GM21367 (cell line): Measurements from ENCODE around the gene ACLY.
A peak's percentile ranks its signal among the peaks of the same experiment; 100 is the strongest.
"Not testable (repeated sequence)": the region's sequence is repeated elsewhere in the genome, so short reads cannot be mapped to it uniquely, and the experiment has no call there.

ENCODE experiments used
- ATAC-seq: cut with Tn5 transposase; IDR thresholded peaks from one replicate; pipeline ENCODE4 v1.9.1; 2021; ENCODE audit not compliant: unreplicated experiment

ACLY gene

DNA sequence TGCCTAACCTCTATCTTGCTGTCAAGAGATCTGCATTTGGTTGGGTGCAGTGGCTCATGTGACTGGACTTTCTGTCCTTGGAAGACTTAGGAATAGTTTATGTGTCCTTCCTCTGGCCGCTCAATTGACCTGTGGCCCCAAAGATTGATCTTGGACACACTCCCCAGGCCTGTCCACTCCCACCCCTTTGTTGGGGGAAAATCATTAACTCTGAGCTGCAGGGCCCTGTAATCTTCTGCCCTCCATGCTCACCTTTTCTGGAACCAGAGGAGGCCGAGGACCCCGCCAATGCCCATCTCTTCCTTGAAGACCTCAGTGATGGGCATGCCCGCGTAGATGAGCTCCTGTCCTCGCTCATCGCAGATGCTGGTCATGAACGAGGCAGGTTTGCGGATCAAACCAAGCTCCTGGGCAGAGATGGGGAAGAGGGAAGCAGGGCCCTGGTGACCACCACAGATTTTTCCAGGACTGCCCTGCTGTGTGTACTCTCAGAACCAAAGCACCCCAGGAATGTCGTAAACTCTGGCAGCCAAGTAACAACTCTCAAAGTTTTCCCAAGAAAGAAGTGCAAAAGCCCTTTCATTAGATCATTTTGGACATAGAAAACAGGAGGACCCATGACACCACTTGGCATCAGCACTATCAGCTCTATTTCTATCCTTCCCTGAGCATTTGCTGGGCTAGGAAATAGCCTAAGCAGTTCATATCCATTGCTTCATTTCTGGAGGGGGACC lies 45.0 kb downstream of the ACLY start:
- ATAC-seq: no peak

- ATAC-seq: no peak
Observed at GRCh38 chr17:41871789-41872188, 47.0 kb downstream of the ACLY start.

- no peak for ATAC-seq
Observed at GRCh38 chr17:41870627-41871026, 48.1 kb downstream of the ACLY start.

DNA sequence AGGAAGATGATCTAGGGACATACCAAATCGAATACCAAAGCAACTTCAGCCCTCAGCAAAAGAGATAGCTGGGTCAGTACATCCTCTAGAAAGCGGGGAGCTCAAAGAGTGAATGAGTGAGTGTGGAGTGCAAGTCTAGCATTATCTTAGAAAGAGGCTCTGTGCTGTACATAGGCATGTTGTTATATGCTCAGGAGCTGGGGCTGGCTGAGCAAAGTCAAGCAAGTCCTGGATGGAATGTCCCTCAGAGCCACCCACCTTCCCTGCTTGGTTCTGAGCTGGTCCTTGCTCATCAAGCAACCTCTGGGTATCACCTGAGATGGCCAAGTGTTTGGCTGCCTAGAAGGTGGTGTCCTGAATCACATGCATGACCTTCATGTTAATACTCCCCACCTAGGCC lies 48.7 kb downstream of the ACLY start:
- ATAC-seq: no peak

GRCh38 chr17:41869426-41869825 lies 49.3 kb downstream of the ACLY start:
- no peak for ATAC-seq

- no peak for ATAC-seq
Observed at GRCh38 chr17:41868568-41868967, 50.2 kb downstream of the ACLY start.

DNA sequence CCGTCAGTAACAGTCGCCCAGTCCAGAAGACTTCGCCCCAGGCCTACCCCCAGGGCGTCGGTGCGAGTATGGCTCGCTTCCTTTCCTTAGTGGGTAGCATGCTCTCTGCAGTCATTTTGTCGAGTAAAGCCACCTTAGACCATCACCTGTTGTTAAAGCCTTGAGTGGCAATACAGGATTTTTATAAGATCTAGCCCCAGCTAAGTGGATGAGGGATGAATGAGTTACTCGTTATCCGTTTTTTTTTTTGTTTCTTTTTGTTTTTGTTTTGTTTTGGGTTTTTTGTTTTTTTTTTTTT lies 53.2 kb downstream of the ACLY start:
- ATAC-seq: no peak

- peak; percentile 77 for ATAC-seq
Observed at GRCh38 chr17:41864836-41865595, 53.7 kb downstream of the ACLY start, which contains the start of gene KLHL11. Gene KLHL11 (minus strand): TSS chr17:41865423. CDS start chr17:41865370, 53 bp downstream.

- peak; percentile 19 for ATAC-seq
Observed at GRCh38 chr17:41864498-41864835, 54.3 kb downstream of the ACLY start.

DNA sequence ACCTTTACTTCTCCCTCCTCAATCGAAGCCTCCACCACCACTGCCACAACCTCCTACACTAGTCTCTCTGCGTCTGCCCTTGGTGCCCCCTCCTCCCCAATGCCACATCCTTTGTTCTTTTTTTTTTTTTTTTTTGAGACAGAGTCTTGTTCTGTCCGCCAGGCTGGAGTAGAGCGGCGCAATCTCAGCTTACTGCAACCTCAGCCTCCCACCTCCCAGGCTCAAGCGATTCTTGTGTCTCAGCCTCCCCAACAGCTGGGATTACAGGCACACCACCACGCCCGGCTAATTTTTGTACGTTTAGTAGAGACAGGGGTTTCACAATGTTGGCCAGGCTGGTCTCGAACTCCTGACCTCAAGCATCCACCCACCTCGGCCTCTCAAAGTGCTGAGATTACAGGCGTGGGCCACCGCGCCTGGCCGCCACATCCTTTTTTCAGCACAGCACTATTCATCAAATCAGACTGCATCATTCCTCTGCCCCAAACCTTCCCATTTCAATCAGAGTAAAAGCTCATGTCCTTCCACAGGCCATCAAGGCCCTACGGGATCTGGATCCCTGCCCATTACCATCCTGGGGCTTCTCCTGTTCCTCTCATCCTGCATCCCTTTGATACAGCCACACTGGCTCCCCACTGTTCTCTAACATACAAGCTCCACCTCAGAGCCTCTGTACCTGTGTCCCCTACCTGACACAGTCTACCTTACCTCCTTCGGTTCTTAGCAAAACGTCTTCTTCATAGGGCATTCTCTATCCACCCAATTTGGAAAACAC lies 55.5 kb downstream of the ACLY start:
- ATAC-seq: no peak

GRCh38 chr17:41860254-41860931 lies 58.4 kb downstream of the ACLY start:
- ATAC-seq: no peak

GRCh38 chr17:41851382-41851781 lies 67.4 kb downstream of the ACLY start:
- ATAC-seq: not testable (repeated sequence)

- no peak for ATAC-seq
Observed at GRCh38 chr17:41849251-41849990, 69.3 kb downstream of the ACLY start.

DNA sequence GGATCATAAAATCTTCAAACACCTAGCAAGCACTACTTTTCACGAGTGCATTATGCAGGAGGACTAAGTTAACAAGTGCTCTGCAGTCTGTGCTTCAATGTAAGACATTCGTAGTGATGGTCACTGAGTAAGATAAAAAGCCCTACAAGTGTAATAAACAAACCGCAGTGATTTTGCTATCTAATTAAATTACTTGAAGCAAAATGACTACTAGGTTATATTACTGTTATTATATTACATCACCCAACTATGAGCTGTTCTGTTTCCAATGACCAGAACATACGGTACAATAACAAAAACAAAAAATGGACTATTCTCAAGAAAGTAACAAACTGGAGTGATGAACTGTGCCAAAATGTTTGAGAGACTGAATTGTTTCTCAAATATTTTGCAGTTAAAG lies 70.0 kb downstream of the ACLY start:
- ATAC-seq: no peak

GRCh38 chr17:41844971-41845370 lies 73.8 kb downstream of the ACLY start:
- no peak for ATAC-seq

GRCh38 chr17:41840781-41841180 lies 78.0 kb downstream of the ACLY start:
- ATAC-seq: not testable (repeated sequence)

GRCh38 chr17:41839448-41839847 lies 79.3 kb downstream of the ACLY start:
- not testable (repeated sequence) for ATAC-seq

GRCh38 chr17:41837761-41838538 lies 80.8 kb downstream of the ACLY start, which contains the start of gene KLHL10:
Gene KLHL10 (plus strand): TSS chr17:41837825. CDS start chr17:41837933, 108 bp downstream.
- no peak for ATAC-seq

DNA sequence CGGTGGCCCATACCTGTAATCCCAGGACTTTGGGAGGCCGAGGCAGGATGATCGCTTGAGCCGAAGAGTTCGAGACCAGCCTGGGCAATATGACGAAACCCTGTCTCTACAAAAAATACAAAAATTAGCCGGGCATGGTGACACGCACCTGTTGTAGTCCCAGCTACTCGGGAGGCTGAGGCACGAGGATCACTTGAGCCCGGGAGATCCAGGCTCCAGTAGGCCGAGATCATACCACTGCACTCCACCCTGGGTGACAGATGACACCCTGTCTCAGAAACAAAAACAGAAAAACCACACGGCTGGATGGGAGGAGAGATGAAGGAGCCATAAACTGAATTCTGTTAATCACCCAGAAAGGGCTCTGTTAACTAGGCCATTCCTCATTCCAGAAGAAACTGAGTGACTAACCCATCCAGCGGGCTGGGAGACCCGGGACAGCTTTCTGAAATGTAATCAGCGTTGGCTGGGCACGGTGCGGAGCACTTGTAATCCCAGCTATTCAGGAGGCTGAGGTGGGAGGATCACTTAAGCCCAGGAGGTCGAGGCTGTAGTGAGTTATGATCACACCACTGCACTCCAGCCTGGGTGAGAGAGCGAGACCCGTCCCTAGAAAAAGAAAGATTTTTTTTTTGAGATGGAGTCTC lies 82.1 kb downstream of the ACLY start:
- ATAC-seq: no peak
